ENCODE data around the gene FAIM. TPM values are rescaled to one million over a fixed set of nuclear protein-coding genes. Genes with fewer than 3 reads are reported as not detected.
"Not testable (repeated sequence)": the region's sequence is repeated elsewhere in the genome, so short reads cannot be mapped to it uniquely, and the experiment has no call there.

FAIM gene, protein sequence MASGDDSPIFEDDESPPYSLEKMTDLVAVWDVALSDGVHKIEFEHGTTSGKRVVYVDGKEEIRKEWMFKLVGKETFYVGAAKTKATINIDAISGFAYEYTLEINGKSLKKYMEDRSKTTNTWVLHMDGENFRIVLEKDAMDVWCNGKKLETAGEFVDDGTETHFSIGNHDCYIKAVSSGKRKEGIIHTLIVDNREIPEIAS
- polyA plus RNA-seq (2012; ENCODE audit: insufficient read depth, insufficient read length, low read depth): 13.8 TPM

DNA sequence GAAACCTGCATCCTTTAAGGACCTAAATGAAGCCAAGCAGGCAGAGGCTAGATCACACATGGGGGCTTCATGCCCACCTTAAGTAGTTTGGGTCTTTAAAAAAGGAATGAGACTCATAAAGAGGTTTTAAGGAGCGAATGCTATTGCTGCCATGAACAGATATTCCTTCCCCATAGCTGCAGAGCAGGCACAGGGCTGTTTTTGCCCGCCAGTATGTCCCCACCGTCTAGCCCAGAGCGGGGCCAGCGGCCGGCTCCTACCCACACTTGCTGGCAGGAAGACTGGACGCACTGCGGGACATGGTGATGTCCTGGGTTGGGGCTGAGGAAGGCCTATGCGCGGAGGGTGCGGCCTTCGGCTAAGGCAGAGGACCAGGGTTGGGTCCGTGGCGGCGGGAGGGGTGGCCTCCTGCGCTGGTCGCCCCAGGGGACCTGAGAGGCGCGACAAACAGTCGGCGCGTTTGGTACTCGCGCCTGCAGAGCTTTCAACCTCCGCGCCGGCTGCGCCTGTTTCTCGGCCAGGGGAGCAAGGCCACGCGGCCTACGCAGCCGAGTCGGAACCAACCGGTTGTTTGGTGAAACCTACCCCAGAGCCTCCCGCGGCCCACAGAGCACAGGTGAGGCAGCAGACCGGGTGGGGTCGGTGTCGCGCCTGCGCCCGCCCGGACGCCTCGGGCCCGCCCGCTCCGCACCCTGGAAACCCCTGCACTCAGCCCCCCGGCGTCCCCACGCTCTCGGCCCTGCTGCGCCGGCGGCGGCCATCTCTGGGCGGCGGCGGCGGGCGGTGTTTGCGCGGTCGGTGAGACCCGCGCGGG, at the start of gene FAIM:
Gene FAIM (plus strand): TSS at position 450 of the 814 bp plus-strand sequence. CDS start 10,956 bp downstream, outside the sequence.
- DNase-seq: peak; percentile 84
- Histone ChIP-seq H3K4me1 (no peaks in the 10 kb centered on the region), H3K27me3 (no peaks in the 10 kb centered on the region), H3K36me3 (no peaks in the 10 kb centered on the region), H3K4me3 (ENCODE audit: low read depth, low read length) (peak within 1 kb of the TSS; percentile 85), H3K9me3 (no peaks in the 10 kb centered on the region)
- TF ChIP-seq, protein P1, sequence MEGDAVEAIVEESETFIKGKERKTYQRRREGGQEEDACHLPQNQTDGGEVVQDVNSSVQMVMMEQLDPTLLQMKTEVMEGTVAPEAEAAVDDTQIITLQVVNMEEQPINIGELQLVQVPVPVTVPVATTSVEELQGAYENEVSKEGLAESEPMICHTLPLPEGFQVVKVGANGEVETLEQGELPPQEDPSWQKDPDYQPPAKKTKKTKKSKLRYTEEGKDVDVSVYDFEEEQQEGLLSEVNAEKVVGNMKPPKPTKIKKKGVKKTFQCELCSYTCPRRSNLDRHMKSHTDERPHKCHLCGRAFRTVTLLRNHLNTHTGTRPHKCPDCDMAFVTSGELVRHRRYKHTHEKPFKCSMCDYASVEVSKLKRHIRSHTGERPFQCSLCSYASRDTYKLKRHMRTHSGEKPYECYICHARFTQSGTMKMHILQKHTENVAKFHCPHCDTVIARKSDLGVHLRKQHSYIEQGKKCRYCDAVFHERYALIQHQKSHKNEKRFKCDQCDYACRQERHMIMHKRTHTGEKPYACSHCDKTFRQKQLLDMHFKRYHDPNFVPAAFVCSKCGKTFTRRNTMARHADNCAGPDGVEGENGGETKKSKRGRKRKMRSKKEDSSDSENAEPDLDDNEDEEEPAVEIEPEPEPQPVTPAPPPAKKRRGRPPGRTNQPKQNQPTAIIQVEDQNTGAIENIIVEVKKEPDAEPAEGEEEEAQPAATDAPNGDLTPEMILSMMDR (IDR thresholded peaks at IDR 0.05; ENCODE audit: low read depth, low read length): no peak

DNA sequence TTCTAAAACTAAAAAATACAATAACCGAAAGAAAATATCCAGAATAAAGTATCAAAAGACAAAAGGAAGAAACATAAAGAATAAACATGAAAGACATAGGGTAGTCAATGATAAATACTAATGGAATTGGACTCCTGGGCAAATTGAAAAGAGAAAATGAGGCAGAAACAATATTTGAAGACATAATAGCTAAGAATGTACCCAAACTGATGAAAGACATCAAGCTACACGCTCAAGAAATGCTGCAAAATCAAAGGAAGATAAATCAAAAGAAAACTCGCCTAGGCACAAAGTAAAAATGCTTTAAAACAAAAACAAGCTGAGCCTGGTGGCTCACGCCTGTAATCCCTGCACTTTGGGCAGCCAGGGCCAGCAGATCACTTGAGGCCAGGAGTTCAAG, 49.4 kb upstream of the FAIM start:
- DNase-seq: no peak
- Histone ChIP-seq H3K4me1 (no peaks in the 10 kb centered on the region), H3K36me3 (no peaks in the 10 kb centered on the region), H3K27me3 (no peaks in the 10 kb centered on the region), H3K4me3 (ENCODE audit: low read depth, low read length) (no peak overlapping the region), H3K9me3 (no peaks in the 10 kb centered on the region)
- TF ChIP-seq, protein P1 (IDR thresholded peaks at IDR 0.05; ENCODE audit: low read depth, low read length): no peak

DNA sequence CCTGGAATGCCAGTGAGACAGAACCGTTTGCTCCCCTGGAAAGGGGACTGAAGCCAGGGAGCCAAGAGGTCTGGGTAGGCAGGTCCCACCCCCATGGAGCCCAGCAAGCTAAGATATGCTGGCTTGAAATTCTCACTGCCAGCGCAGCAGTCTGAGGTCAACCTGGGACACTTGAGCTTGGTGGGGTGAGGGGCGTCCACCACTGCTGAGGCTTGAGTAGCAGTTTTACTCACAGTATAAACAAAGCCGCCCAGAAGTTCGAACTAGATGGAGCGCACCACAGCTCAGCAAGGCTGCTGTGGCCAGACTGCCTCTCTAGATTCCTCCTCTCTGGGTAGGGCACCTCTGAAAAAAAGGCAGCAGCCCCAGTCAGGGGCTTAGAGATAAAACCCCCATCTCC, 48.1 kb upstream of the FAIM start:
- no peaks in the 10 kb centered on the region for H3K36me3 ChIP-seq
- TF ChIP-seq, protein P1 (IDR thresholded peaks at IDR 0.05; ENCODE audit: low read depth, low read length): no peak
- no peaks in the 10 kb centered on the region for H3K27me3 ChIP-seq
- DNase-seq: no peak
- no peak overlapping the region for H3K4me3 ChIP-seq (ENCODE audit: low read depth, low read length)
- H3K9me3 ChIP-seq: no peaks in the 10 kb centered on the region
- H3K4me1 ChIP-seq: no peaks in the 10 kb centered on the region

DNA sequence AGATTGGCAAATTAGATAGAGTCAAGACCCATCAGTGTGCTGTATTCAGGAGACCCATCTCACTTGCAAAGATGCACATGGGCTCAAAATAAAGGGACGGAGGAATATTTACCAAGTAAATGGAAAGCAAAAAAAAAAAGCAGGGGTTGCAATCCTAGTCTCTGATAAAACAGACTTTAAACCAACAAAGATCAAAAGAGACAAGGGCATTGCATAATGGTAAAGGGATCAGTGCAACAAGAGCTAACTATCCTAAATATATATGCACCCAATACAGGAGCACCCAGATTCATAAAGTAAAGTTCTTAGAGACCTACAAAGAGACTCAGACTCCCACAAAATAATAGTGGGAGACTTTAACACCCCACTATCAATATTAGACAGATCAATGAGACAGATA, 45.7 kb upstream of the FAIM start:
- H3K4me3 ChIP-seq (ENCODE audit: low read depth, low read length); H3K36me3 ChIP-seq; DNase-seq; H3K27me3 ChIP-seq; H3K9me3 ChIP-seq; H3K4me1 ChIP-seq: not testable (repeated sequence)

DNA sequence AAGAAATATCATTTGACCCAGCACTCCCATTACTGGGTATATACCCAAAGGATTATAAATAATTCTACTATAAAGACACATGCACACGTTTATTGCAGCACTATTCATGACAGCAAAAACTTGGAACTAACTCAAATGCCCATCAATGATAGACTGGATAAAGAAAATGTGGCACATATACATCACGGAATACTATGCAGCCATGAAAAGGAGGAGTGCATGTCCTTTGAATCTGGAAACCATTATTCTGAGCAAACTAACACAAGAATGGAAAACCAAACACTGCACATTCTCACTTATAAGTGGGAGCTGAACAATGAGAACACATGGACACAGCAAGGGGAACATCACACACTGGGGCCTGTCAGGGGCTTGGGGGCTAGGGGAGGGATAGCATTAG, 42.3 kb upstream of the FAIM start:
- DNase-seq; H3K4me3 ChIP-seq (ENCODE audit: low read depth, low read length); H3K9me3 ChIP-seq; H3K4me1 ChIP-seq; H3K27me3 ChIP-seq; H3K36me3 ChIP-seq: not testable (repeated sequence)

DNA sequence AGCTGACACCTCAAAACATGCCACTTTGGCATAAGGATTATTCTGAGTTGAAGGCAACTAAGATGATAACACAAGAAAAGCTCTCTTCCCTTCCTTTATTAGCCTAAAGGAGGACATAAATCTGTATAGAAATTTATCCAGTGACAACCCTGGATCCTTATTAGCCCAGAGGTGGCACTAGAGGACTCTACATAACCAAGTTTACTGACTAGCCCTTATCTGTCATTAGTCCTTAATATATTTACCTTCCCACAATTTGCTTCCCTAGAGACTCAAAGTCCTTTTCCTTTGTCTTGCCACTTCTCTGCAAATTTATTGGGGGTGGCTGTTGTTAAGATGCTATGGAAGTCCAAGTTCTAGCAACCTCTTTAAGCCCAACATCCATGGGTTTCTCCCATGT, 41.2 kb upstream of the FAIM start:
- Histone ChIP-seq H3K4me3 (ENCODE audit: low read depth, low read length) (no peak overlapping the region), H3K4me1 (no peaks in the 10 kb centered on the region), H3K27me3 (no peaks in the 10 kb centered on the region), H3K9me3 (no peaks in the 10 kb centered on the region; the same call in 1 of the 2 replicates), H3K36me3 (no peaks in the 10 kb centered on the region)
- TF ChIP-seq, protein P1 (IDR thresholded peaks at IDR 0.05; ENCODE audit: low read depth, low read length): no peak
- no peak for DNase-seq

DNA sequence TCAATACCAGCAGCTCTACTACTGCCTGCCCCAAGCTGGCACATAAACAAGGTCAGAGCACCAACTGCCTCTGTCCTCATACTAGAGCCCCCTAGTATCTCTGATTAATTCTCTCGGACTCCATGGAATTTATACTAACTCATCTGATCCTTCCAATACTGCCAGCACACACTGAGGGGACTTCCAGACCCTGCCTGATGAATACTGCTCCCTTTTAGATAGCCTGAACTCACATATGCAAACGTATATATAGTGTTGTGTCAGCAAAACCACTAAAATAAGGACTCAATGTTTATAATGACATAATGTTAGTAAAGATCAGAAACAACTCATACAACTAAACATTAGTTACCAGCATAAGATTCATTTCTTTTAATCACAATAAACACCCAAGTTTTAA, 39.5 kb upstream of the FAIM start:
- no peak for DNase-seq
- no peaks in the 10 kb centered on the region; the same call in 1 of the 2 replicates for H3K9me3 ChIP-seq
- no peak overlapping the region for H3K4me3 ChIP-seq (ENCODE audit: low read depth, low read length)
- H3K27me3 ChIP-seq: no peaks in the 10 kb centered on the region
- TF ChIP-seq, protein P1 (IDR thresholded peaks at IDR 0.05; ENCODE audit: low read depth, low read length): no peak
- no peaks in the 10 kb centered on the region for H3K4me1 ChIP-seq
- no peaks in the 10 kb centered on the region for H3K36me3 ChIP-seq

DNA sequence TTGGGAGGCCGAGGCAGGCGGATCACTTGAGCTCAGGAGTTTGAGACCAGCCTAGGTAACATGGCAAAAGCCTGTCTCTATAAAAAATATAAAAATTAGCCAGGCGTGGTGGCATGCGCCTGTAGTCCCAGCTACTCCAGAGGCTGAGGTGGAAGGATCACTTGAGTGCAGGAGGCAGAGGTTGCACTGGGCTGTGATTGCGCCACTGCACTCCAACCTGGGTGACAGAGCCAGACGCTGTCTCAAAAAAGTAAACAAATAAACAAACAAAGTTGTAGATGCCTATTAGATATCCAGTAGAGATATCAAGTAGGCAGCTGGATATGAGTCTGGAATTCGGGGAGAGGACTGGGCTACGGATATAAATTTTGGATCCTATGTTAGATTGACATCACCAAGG, 38.9 kb upstream of the FAIM start:
- H3K9me3 ChIP-seq; H3K27me3 ChIP-seq; H3K4me3 ChIP-seq (ENCODE audit: low read depth, low read length); H3K4me1 ChIP-seq; DNase-seq; H3K36me3 ChIP-seq: not testable (repeated sequence)
